H1 (cell line): ENCODE data around the gene RNF135. TPM values are rescaled to one million over a fixed set of nuclear protein-coding genes. Genes with fewer than 3 reads are reported as not detected.
"Not testable (repeated sequence)": the region's sequence is repeated elsewhere in the genome, so short reads cannot be mapped to it uniquely, and the experiment has no call there.

Experiments used
- CTCF ChIA-PET: fragments of 300-600 bp; sonication (Branson Sonifier 250); formaldehyde crosslinking; loops from one replicate; lab custom pipeline; 2021; ENCODE audit not compliant: partially characterized antibody; lab: Charles Lee
- POLR2A ChIA-PET: fragments of 300-600 bp; sonication (Branson Sonifier 250); formaldehyde crosslinking; loops from one replicate; lab custom pipeline; 2021; ENCODE audit warnings: inconsistent platforms; ENCODE audit not compliant: partially characterized antibody; lab: Charles Lee
- DNase-seq, 2 experiments: peaks; one replicate each; pipeline versions ENCODE4 v3.0.0 to v3.0.0-alpha.2; 2010 to 2022; ENCODE audit warnings: low spot score in 2 of 2, low read depth in 1 of 2, mixed read lengths in 1 of 2
- FAIRE-seq: peaks from 2 replicates; lab custom pipeline; 2011; peaks lifted over from hg19 to GRCh38; lab: Jason Lieb, UNC
- H2AFZ ChIP-seq: 2 replicates; pipeline ENCODE4 v1.8.1; 2012; ENCODE audit warnings: low read length, inconsistent platforms
- H2AK5ac ChIP-seq: 2 replicates; pipeline ENCODE4 v1.6.1; 2013; ENCODE audit warnings: low read depth, low read length
- H2BK120ac ChIP-seq: replicated peaks from 2 replicates; pipeline ENCODE3; 2013; ENCODE audit warnings: low read depth, low read length, inconsistent platforms
- H2BK12ac ChIP-seq: 2 replicates; pipeline ENCODE4 v1.6.1; 2013; ENCODE audit warnings: low read depth, low read length
- H2BK15ac ChIP-seq: 2 replicates; pipeline ENCODE4 v1.6.1; 2013; ENCODE audit warnings: low read length
- H2BK20ac ChIP-seq: 2 replicates; pipeline ENCODE4 v1.6.1; 2013; ENCODE audit warnings: low read length
- H2BK5ac ChIP-seq: 2 replicates; pipeline ENCODE4 v1.6.1; 2013; ENCODE audit warnings: low read depth, low read length
- H3K14ac ChIP-seq: 2 replicates; pipeline ENCODE4 v1.6.1; 2013; ENCODE audit warnings: inconsistent platforms; ENCODE audit not compliant: insufficient read length
- H3K18ac ChIP-seq: 2 replicates; pipeline ENCODE4 v1.6.1; 2013; ENCODE audit warnings: low read length; ENCODE audit errors: extremely low read depth
- H3K23ac ChIP-seq: 2 replicates; pipeline ENCODE4 v1.6.1; 2013; ENCODE audit warnings: inconsistent platforms; ENCODE audit not compliant: insufficient read length
- H3K23me2 ChIP-seq: 2 replicates; pipeline ENCODE4 v1.6.1; 2013; ENCODE audit warnings: low read depth, low read length
- H3K27ac ChIP-seq: 2 replicates; pipeline ENCODE4 v1.6.1; 2011; ENCODE audit warnings: low read depth, low read length, inconsistent platforms
- H3K27me3 ChIP-seq, 4 experiments: replicated peaks in 1 of 4; 1 replicate in 1 of 4; 2 replicates in 3 of 4; pipeline versions ENCODE4 v1.6.1 to v1.8.1; 2011 to 2013; ENCODE audit warnings: low read length in 3 of 4, mild to moderate bottlenecking in 3 of 4, inconsistent platforms in 2 of 4, mixed read lengths in 2 of 4, moderate library complexity in 1 of 4; ENCODE audit not compliant: control insufficient read depth in 3 of 4, insufficient read depth in 3 of 4; ENCODE audit errors: extremely low read depth in 1 of 4
- H3K36me3 ChIP-seq, 4 experiments: 2 replicates each; pipeline versions ENCODE4 v1.6.1 to v1.8.1; 2011 to 2013; ENCODE audit warnings: mild to moderate bottlenecking in 4 of 4, low read length in 3 of 4, moderate library complexity in 2 of 4, control low read depth in 1 of 4, inconsistent platforms in 1 of 4; ENCODE audit not compliant: insufficient read depth in 4 of 4, control insufficient read depth in 2 of 4
- H3K4ac ChIP-seq: replicated peaks from 2 replicates; pipeline ENCODE3; 2013; ENCODE audit warnings: low read length, low read depth, mixed read lengths, inconsistent platforms; ENCODE audit not compliant: insufficient read length
- H3K4me1 ChIP-seq, 4 experiments: replicated peaks in 1 of 4; 1 replicate in 1 of 4; 2 replicates in 3 of 4; pipeline versions ENCODE4 v1.6.1 to v1.8.1; 2011 to 2013; ENCODE audit warnings: low read length in 3 of 4, inconsistent platforms in 2 of 4, mixed read lengths in 1 of 4; ENCODE audit not compliant: insufficient read depth in 4 of 4, control insufficient read depth in 3 of 4
- H3K4me2 ChIP-seq, 2 experiments: 2 replicates each; pipeline versions ENCODE4 v1.6.1 to v1.8.1; 2011 to 2013; ENCODE audit warnings: low read depth in 2 of 2, low read length in 2 of 2, control low read depth in 1 of 2, inconsistent platforms in 1 of 2, mild to moderate bottlenecking in 1 of 2; ENCODE audit not compliant: insufficient read depth in 1 of 2
- H3K4me3 ChIP-seq, 4 experiments: fragments of 200-600, 300-600 bp in 1 of 4; sonication (generic), shearing (Covaris generic), sonication (Bioruptor Twin) in 1 of 4; 2 replicates each; pipeline versions ENCODE4 v1.5.1 to v1.8.1; 2011 to 2016; ENCODE audit warnings: low read length in 4 of 4, low read depth in 3 of 4, control low read depth in 2 of 4, inconsistent platforms in 2 of 4, mild to moderate bottlenecking in 2 of 4, mixed read lengths in 1 of 4, moderate library complexity in 1 of 4; ENCODE audit not compliant: insufficient read depth in 2 of 4; ENCODE audit errors: extremely low read depth in 1 of 4
- H3K56ac ChIP-seq: replicated peaks from 2 replicates; pipeline ENCODE3; 2013; ENCODE audit warnings: low read depth, mild to moderate bottlenecking, mixed read lengths, low read length, inconsistent platforms; ENCODE audit not compliant: insufficient read length
- H3K79me1 ChIP-seq: 2 replicates; pipeline ENCODE4 v1.6.1; 2013; ENCODE audit warnings: low read depth, low read length, control low read depth
- H3K79me2 ChIP-seq, 2 experiments: 2 replicates each; pipeline versions ENCODE4 v1.6.1 to v1.8.1; 2012 to 2013; ENCODE audit warnings: low read length in 2 of 2, mild to moderate bottlenecking in 2 of 2, inconsistent platforms in 1 of 2; ENCODE audit not compliant: insufficient read depth in 2 of 2, control insufficient read depth in 1 of 2
- H3K9ac ChIP-seq, 4 experiments: replicated peaks in 1 of 4; 1 replicate in 1 of 4; 2 replicates in 3 of 4; pipeline versions ENCODE4 v1.6.1 to v1.8.1; 2011 to 2013; ENCODE audit warnings: low read depth in 3 of 4, low read length in 3 of 4, control low read depth in 2 of 4, mild to moderate bottlenecking in 2 of 4, moderate library complexity in 2 of 4, inconsistent platforms in 1 of 4; ENCODE audit errors: extremely low read depth in 1 of 4
- H3K9me3 ChIP-seq, 2 experiments: 2 replicates each; pipeline versions ENCODE4 v1.6.1 to v1.8.1; 2012 to 2013; ENCODE audit warnings: mild to moderate bottlenecking in 2 of 2, moderate library complexity in 2 of 2, control low read depth in 1 of 2, inconsistent platforms in 1 of 2, low read depth in 1 of 2, low read length in 1 of 2, mixed read lengths in 1 of 2; ENCODE audit not compliant: insufficient read depth in 2 of 2
- H4K20me1 ChIP-seq, 2 experiments: replicated peaks in 1 of 2; 2 replicates each; pipeline versions ENCODE3 to v1.8.1; 2011 to 2013; ENCODE audit warnings: inconsistent platforms in 2 of 2, low read length in 2 of 2, mild to moderate bottlenecking in 1 of 2; ENCODE audit not compliant: insufficient read depth in 2 of 2, control insufficient read depth in 1 of 2
- H4K5ac ChIP-seq: 2 replicates; pipeline ENCODE4 v1.6.1; 2013; ENCODE audit warnings: low read length, low read depth, mixed read lengths, inconsistent platforms; ENCODE audit not compliant: insufficient read length
- H4K8ac ChIP-seq: 2 replicates; pipeline ENCODE4 v1.8.0; 2013; ENCODE audit warnings: mild to moderate bottlenecking, moderate library complexity, low read length, inconsistent platforms; ENCODE audit not compliant: insufficient read depth; ENCODE audit errors: extremely low read depth
- H4K91ac ChIP-seq: replicated peaks from 2 replicates; pipeline ENCODE3; 2013; ENCODE audit warnings: low read length, mixed read lengths, inconsistent platforms; ENCODE audit not compliant: insufficient read length
- WGBS, 2 experiments: shearing (Covaris generic) in 1 of 2; methylation state at CpG; one replicate each; pipeline versions ENCODE4 v1.1.6 to v1.1.7; 2013 to 2015; ENCODE audit warnings: low lambda C conversion rate in 2 of 2, mixed read lengths in 2 of 2, inconsistent platforms in 1 of 2, low coverage in 1 of 2, missing lambda C conversion rate in 1 of 2; ENCODE audit not compliant: insufficient replicate concordance in 2 of 2, insufficient coverage in 1 of 2, insufficient read length in 1 of 2; ENCODE audit errors: extremely low coverage in 1 of 2, missing lambda C conversion rate in 1 of 2; 5-methylcytosine and 5-hydroxymethylcytosine counted together
- polyA plus RNA-seq, 7 experiments: library from polyadenylated mRNA; depleted of rRNA in 3 of 7; stranded (reverse) in 5 of 7; unstranded in 2 of 7; fragments of >200 nt in 5 of 7; fragments of 200-250 nt in 2 of 7; gene quantifications; 1 replicate in 5 of 7; 2 replicates in 1 of 7; 4 replicates in 1 of 7; pipeline versions ENCODE4 v1.2.1 to v1.2.3, GENCODE V29; 2011 to 2013; ENCODE audit warnings: missing spikeins in 2 of 7, mixed read lengths in 2 of 7
- total RNA-seq: library from RNA; stranded (reverse); fragmentation: NEBNext Ultra II Directional; extraction: Animal tissue kit (Norgen Biotek cat#: 25700); gene quantifications from 2 replicates; pipeline ENCODE4 v1.2.1, GENCODE V29; 2021

The RNF135 gene
- total and polyA plus RNA-seq, 2 of the 8 experiments (the other 6 are each of a cell fraction or from before 2014, with no cell fraction given): 8.8 to 9.0 TPM

- not testable (repeated sequence) for H3K4me3 ChIP-seq, H2AFZ ChIP-seq, H3K4me1 ChIP-seq, H3K79me2 ChIP-seq, H3K27me3 ChIP-seq, H3K9ac ChIP-seq, DNase-seq, H4K5ac ChIP-seq, FAIRE-seq, H2BK15ac ChIP-seq, H3K56ac ChIP-seq, H2BK20ac ChIP-seq, H2BK120ac ChIP-seq, H3K9me3 ChIP-seq, H3K4me2 ChIP-seq, H4K20me1 ChIP-seq, H3K23ac ChIP-seq, H3K4ac ChIP-seq, H3K27ac ChIP-seq, H4K91ac ChIP-seq, H2AK5ac ChIP-seq, H4K8ac ChIP-seq, H2BK12ac ChIP-seq, H2BK5ac ChIP-seq, H3K23me2 ChIP-seq, H3K18ac ChIP-seq, H3K79me1 ChIP-seq, H3K36me3 ChIP-seq, H3K14ac ChIP-seq
- ChIA-PET CTCF (interaction anchor here (0.7 to 1.4 kb wide), 2 partner anchors 10 to 13 kb away, joined by 3 read pairs; no protein-coding TSS in a partner anchor), POLR2A (interaction anchor here (0.6 kb wide), 1 partner anchor 57 kb away, joined by 3 read pairs; no protein-coding TSS in a partner anchor)
- 85% methylated on average over 3 of the region's 3 CpGs; no CpG with 5 or more reads in 1 of the 2 experiments for WGBS, 2 experiments
Observed at GRCh38 chr17:30929861-30930260, 41.0 kb upstream of the RNF135 start.
